NB4 (cell line): Measurements from ENCODE around the gene CFAP58.

ENCODE experiments used
- CTCF ChIP-seq: IDR thresholded peaks from one replicate; pipeline ENCODE4 v1.5.1; 2012; ENCODE audit warnings: low read depth, low read length
- MYC ChIP-seq: IDR thresholded peaks from 2 replicates; pipeline ENCODE4 v1.6.1; 2011; ENCODE audit warnings: low read depth, low read length

GRCh38 chr10:104502907-104503306, 149.3 kb downstream of the CFAP58 start:
- TF ChIP-seq CTCF = no peak
- no peak for TF ChIP-seq MYC
